A673 (cell line): ENCODE data around the gene SLC44A3. TPM values are rescaled to one million over a fixed set of nuclear protein-coding genes. Genes with fewer than 3 reads are reported as not detected.

ENCODE experiments used
- BruUV-seq: library from RNA; stranded (reverse); fragments of 400-500 nt; replicated peaks from 2 replicates; lab custom pipeline; 2021; lab: Mats Ljungman, UMichigan
- CTCF ChIA-PET: fragments of 300-600 bp; sonication (Branson Sonifier 250); formaldehyde crosslinking; loops from one replicate; lab custom pipeline; 2022; ENCODE audit warnings: antibody characterized with exemption; lab: Charles Lee
- POLR2A ChIA-PET: fragments of 300-600 bp; sonication (Branson Sonifier 250); formaldehyde crosslinking; loops from one replicate; lab custom pipeline; 2022; ENCODE audit warnings: antibody characterized with exemption; ENCODE audit not compliant: low non-redundant PET; lab: Charles Lee
- DNase-seq: peaks from one replicate; pipeline ENCODE4 v3.0.0-alpha.2; 2015; ENCODE audit warnings: low spot score
- H3K27ac ChIP-seq: fragments of 200-600 bp; sonication (generic); 2 replicates; pipeline ENCODE4 v1.5.1; 2016; ENCODE audit warnings: mixed run types, low read depth, mild to moderate bottlenecking, mixed read lengths, antibody characterized with exemption, low read length; ENCODE audit not compliant: poor library complexity, severe bottlenecking
- H3K27me3 ChIP-seq: fragments of 200-600 bp; sonication (generic); replicated peaks from 2 replicates; pipeline ENCODE4 v1.6.1; 2017; ENCODE audit warnings: mixed run types, low read depth, mild to moderate bottlenecking, mixed read lengths, antibody characterized with exemption, low read length; ENCODE audit not compliant: insufficient read depth, poor library complexity
- H3K36me3 ChIP-seq: fragments of 200-600 bp; sonication (generic); 2 replicates; pipeline ENCODE4 v1.6.1; 2016; ENCODE audit warnings: mixed run types, mild to moderate bottlenecking, mixed read lengths, antibody characterized with exemption, low read length; ENCODE audit not compliant: insufficient read depth, poor library complexity, severe bottlenecking
- H3K4me1 ChIP-seq: fragments of 200-600 bp; sonication (generic); 2 replicates; pipeline ENCODE4 v1.6.1; 2017; ENCODE audit warnings: mixed run types, mild to moderate bottlenecking, mixed read lengths, antibody characterized with exemption, low read length; ENCODE audit not compliant: insufficient read depth, poor library complexity, severe bottlenecking
- H3K4me3 ChIP-seq: fragments of 200-600 bp; sonication (generic); 2 replicates; pipeline ENCODE4 v1.5.1; 2016; ENCODE audit warnings: low read depth, mixed run types, mild to moderate bottlenecking, mixed read lengths, low read length; ENCODE audit not compliant: poor library complexity, severe bottlenecking
- H3K9me3 ChIP-seq: fragments of 200-600 bp; sonication (generic); 2 replicates; pipeline ENCODE4 v1.6.1; 2016; ENCODE audit warnings: mixed run types, low read depth, mild to moderate bottlenecking, mixed read lengths, antibody characterized with exemption, low read length; ENCODE audit not compliant: poor library complexity, severe bottlenecking
- EZH2 ChIP-seq: fragments of 200-600 bp; sonication (generic); IDR thresholded peaks from 2 replicates; pipeline ENCODE4 v1.6.1; 2017; ENCODE audit warnings: borderline replicate concordance, low read depth, mild to moderate bottlenecking, mixed read lengths, antibody characterized with exemption, low read length; ENCODE audit not compliant: poor library complexity, severe bottlenecking
- intact Hi-C: fragments of 100-400 bp; cut with micrococcal nuclease; formaldehyde crosslinking; loops from one replicate; pipeline ENCODE4 v1.10.0; 2022; ENCODE audit not compliant: unreplicated experiment
- total RNA-seq: library from RNA; stranded (reverse); gene quantifications from 2 replicates; pipeline ENCODE4 v1.2.3, GENCODE V29; 2021
- TF ChIP-seq, protein P1 (sequence below): fragments of 300-800, 200-600 bp; sonication (generic); conservative IDR thresholded peaks from 2 replicates; pipeline ENCODE4 v1.5.1; 2017; ENCODE audit warnings: low read depth, mild to moderate bottlenecking, antibody characterized with exemption, low read length, moderate library complexity, mixed read lengths

Gene SLC44A3
- total RNA-seq, 1 experiment from 2014 or later: not detected

DNA sequence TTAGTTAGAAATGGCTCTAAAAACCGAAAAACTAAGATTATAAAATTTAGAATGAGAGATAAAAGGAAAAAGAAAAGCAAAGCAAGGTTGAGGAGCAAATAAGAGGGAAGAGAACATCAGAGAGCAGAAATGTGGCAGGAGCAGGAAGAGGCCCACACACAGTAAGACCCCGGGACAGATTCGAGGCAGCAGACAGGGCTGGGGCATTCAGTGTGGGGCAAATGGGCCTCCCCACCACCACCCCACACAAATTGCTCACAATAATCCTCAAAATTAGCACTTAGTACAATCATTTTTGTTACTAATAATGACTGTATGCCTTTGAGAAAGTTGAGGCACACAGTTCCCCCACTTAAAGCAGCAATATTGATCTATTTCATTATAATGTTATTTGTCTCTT, 17.1 kb upstream of the SLC44A3 start:
- intact Hi-C loops: loop anchor here (5.0 kb wide), 1 partner anchor 466 kb away; no protein-coding TSS in a partner anchor
- CTCF ChIA-PET: interaction anchor here (0.6 to 1.8 kb wide), 4 partner anchors 261 to 322 kb away, joined by 4 to 6 read pairs (median 5); no protein-coding TSS in a partner anchor
- no peak for DNase-seq
- H3K27ac ChIP-seq: peak overlapping the region; percentile 15
- H3K27me3 ChIP-seq: no peaks in the 10 kb centered on the region
- no peaks in the 10 kb centered on the region for H3K9me3 ChIP-seq
- POLR2A ChIA-PET: no interaction called here
- H3K4me1 ChIP-seq: peaks cover 14% of the 10 kb centered on the region
- no peak overlapping the region for H3K4me3 ChIP-seq
- no peaks in the 10 kb centered on the region for H3K36me3 ChIP-seq
- BruUV-seq: no TSS peak
- TF ChIP-seq, protein P1, sequence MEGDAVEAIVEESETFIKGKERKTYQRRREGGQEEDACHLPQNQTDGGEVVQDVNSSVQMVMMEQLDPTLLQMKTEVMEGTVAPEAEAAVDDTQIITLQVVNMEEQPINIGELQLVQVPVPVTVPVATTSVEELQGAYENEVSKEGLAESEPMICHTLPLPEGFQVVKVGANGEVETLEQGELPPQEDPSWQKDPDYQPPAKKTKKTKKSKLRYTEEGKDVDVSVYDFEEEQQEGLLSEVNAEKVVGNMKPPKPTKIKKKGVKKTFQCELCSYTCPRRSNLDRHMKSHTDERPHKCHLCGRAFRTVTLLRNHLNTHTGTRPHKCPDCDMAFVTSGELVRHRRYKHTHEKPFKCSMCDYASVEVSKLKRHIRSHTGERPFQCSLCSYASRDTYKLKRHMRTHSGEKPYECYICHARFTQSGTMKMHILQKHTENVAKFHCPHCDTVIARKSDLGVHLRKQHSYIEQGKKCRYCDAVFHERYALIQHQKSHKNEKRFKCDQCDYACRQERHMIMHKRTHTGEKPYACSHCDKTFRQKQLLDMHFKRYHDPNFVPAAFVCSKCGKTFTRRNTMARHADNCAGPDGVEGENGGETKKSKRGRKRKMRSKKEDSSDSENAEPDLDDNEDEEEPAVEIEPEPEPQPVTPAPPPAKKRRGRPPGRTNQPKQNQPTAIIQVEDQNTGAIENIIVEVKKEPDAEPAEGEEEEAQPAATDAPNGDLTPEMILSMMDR: no peak
- TF ChIP-seq EZH2: no peak

DNA sequence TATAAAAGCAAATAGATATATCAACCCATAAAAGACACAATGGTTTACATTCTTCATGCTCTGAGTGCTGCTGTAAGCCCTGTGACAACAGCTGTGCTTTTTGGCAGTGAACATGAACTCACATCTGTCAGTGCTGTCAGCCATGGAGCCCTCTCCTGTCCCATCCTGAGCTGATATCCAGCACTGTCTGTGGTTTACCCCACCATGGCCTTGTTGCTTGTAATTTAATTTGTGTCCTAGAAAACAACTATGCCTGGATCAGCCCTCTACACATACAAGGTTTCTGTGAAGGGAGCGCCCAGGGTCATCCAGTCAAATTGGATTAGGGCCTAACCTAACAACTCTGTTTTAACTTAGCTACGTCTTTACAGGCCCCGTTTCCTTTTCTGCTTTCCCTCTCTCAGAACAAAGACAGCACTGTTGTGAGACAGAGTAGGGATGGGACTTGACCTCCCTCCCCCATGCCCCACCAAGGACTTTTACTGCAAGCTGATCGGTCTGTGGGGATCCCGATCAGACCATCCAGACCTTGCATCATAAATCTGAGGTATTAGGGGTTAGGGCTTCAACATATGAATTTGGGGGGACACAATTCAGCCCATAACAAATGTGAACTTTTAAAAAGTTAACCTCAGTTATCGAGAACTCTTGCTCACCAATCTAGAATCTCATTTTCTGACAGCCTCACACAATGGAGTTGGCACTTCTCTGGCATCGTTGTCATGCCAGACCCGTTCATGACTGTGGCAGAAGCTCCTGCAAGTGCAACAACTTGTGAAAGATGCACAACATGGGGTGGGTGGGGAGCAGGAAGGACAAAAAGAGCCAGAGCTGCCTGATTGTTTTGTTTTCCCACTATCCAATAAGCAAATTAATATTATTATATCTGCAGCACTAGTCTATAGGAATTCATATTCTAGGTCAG, 16.4 kb upstream of the SLC44A3 start:
- DNase-seq: peak; percentile 34

DNA sequence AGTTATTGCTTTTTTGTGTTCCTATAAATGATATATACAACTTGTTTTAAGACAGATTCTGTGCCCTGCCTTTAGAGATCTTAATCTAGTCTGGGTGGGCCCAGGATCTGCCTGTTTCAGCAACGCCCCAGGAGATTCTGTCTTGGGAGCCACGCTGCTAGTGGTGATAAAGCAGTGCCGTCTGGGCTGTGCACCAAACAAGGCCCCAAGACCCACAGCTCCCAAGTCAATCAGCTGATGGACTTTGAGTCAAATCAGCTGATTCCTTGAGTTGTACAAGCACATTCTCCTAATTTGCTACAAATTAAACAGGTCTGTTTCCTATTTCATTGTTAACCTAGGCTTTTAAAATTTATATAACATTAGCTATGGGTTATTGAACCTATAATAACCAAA, 15.7 kb upstream of the SLC44A3 start:
- Histone ChIP-seq H3K36me3 (no peaks in the 10 kb centered on the region), H3K4me1 (peaks cover 14% of the 10 kb centered on the region), H3K27ac (no peak overlapping the region), H3K27me3 (no peaks in the 10 kb centered on the region), H3K9me3 (no peaks in the 10 kb centered on the region), H3K4me3 (no peak overlapping the region)
- DNase-seq: no peak
- BruUV-seq: no TSS peak
- intact Hi-C loops: loop anchor here (5.0 kb wide), 1 partner anchor 467 kb away; no protein-coding TSS in a partner anchor
- ChIA-PET POLR2A (no interaction called here), CTCF (interaction anchor here (1.0 to 1.8 kb wide), 4 partner anchors 262 to 468 kb away, joined by 3 to 6 read pairs (median 4); no protein-coding TSS in a partner anchor)
- TF ChIP-seq, protein P1: no peak
- no peak for TF ChIP-seq EZH2

More for the DNA sequence above, 16.4 kb upstream of the SLC44A3 start:
- Histone ChIP-seq H3K27ac (peak overlapping the region; percentile 15), H3K4me3 (no peak overlapping the region), H3K27me3 (no peaks in the 10 kb centered on the region), H3K36me3 (no peaks in the 10 kb centered on the region), H3K4me1 (peaks cover 14% of the 10 kb centered on the region), H3K9me3 (no peaks in the 10 kb centered on the region)
- no peak for TF ChIP-seq EZH2
- TF ChIP-seq, protein P1: no peak
- CTCF ChIA-PET: interaction anchor here (0.5 to 1.8 kb wide), 5 partner anchors 261 to 476 kb away, joined by 3 to 6 read pairs (median 4); no protein-coding TSS in a partner anchor
- POLR2A ChIA-PET: no interaction called here
- no TSS peak for BruUV-seq
- intact Hi-C loops: loop anchor here (5.0 kb wide), 1 partner anchor 466 kb away; no protein-coding TSS in a partner anchor
